GM21737 (cell line): Measurements from ENCODE around the gene NLRP8.
"Not testable (repeated sequence)": the region's sequence is repeated elsewhere in the genome, so short reads cannot be mapped to it uniquely, and the experiment has no call there.

Experiments
- ATAC-seq: cut with Tn5 transposase; IDR thresholded peaks from one replicate; pipeline ENCODE4 v1.9.1; 2021; ENCODE audit warnings: mild to moderate bottlenecking, moderate library complexity; ENCODE audit not compliant: unreplicated experiment

The NLRP8 gene

DNA sequence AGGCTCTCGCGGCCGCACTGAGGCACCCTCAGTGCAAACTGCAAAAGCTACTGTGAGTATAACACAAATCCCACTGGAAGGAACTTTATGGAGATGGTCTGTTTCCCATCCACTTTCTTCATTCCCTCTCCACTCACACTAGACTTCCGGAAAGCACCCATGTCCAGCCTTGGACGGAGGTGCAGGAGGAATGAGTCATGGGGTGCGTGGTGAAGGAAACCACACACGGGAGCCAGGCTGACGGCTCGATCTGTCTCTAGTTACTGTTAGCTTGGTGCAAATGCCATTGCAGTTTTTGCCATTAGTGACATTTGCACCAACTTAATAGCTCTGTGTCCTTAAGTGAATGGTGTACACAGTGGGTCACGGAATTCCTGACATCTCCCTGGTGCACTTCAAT is 14.6 kb downstream of the NLRP8 start:
- no peak for ATAC-seq

- no peak for ATAC-seq
These were observed 26.4 kb downstream of the NLRP8 start for GRCh38 chr19:55973982-55974381.

DNA sequence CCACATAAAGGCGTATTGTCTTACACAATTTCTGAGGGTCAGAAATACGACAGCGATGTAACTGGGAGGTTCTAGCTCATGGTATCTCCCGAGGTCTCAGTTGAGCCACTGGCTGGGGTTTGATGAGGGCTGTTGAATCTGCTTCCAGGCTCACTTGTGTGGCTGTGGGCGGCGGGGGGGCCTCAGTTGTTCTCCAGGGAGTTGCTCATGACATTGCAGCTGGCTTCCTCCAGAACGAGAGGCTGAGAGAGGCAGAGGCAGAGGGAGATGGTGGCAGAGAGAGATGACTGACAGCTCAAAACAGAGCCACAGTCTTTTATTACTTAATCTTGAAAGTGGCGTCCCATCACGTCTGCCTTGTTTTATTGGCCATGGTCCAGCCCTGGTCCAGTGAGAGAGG is 32.8 kb downstream of the NLRP8 start:
- no peak for ATAC-seq

- ATAC-seq = no peak
These were observed 37.6 kb downstream of the NLRP8 start for GRCh38 chr19:55985254-55985653.

DNA sequence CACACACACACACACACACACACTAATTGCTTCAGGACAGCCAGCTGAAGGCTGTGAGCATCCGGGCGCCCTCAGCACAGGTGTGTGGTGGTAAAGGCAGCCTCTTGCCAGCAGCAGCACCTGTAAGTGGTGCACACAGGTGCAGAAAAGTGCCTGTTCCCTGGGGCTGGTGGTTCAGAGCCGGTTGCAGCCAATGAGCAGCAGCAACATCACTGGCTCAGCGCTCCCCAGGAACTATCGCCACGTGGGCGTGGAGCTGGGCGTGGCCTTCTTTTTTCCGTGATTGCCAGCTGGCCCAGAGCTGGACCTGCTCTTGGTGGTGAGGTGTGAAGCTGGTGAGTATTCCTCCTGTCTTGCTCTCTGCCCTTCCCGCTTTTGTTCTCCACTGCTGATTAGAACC is 38.9 kb downstream of the NLRP8 start, which contains the start of gene NLRP5:
Gene NLRP5, plus strand, starts transcription at position 289 of the 400 bp plus-strand sequence.
- ATAC-seq = no peak

- no peak for ATAC-seq
These were observed 43.2 kb downstream of the NLRP8 start for GRCh38 chr19:55990831-55991230.

DNA sequence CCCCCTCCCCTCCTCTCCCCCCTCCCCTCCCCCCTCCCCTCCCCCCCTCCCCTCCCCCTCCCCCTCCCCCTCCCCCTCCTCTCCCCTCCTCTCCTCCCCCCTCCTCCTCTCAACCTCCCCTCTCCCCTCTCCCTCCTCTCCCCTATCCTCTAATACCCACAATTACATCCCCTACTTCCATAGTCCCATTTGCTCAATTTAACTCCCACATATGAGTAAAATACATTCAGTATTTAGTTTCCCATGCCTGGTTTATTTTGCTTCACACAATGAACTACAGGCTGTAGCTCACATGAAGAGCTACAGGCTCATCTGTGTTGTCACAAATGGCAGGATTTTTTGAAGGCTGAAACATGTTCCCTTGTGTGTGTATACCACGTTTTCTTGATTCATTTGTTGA is 45.9 kb downstream of the NLRP8 start:
- no peak for ATAC-seq

GRCh38 chr19:56014765-56015164 is 67.1 kb downstream of the NLRP8 start:
- no peak for ATAC-seq

GRCh38 chr19:56015756-56016155 is 68.1 kb downstream of the NLRP8 start:
- ATAC-seq = no peak

DNA sequence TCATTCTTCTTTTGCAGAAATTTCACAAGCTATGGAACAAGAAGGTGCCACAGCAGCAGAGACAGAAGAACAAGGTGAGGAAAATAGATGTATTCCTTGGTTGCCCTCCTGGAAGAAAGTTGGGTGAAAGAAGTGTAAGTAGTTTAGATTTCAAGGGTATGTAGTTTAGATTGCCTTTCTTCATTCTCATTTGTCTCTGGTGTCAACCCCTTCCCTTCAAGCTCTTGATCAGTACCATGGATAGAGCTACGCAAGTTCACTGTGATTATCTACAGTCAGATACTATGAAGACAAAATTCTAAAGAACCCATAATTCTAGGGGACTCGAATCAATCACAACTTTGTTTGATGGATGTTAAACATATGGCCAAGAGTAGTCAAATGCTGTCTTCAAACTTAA is 71.7 kb downstream of the NLRP8 start:
- not testable (repeated sequence) for ATAC-seq

GRCh38 chr19:56020355-56020975 is 72.8 kb downstream of the NLRP8 start:
- not testable (repeated sequence) for ATAC-seq

- ATAC-seq = no peak
These were observed 79.1 kb downstream of the NLRP8 start for GRCh38 chr19:56026769-56027168.
